ENCODE measurements around the gene ASIP. TPM values are rescaled to one million over a fixed set of nuclear protein-coding genes. Genes with fewer than 3 reads are reported as not detected.
A peak's percentile ranks its signal among the peaks of the same experiment; 100 is the strongest.

ASIP gene
- total and polyA plus RNA-seq, 2 of the 13 experiments (the other 11 are each of a cell fraction or from before 2014, with no cell fraction given): not detected

DNA sequence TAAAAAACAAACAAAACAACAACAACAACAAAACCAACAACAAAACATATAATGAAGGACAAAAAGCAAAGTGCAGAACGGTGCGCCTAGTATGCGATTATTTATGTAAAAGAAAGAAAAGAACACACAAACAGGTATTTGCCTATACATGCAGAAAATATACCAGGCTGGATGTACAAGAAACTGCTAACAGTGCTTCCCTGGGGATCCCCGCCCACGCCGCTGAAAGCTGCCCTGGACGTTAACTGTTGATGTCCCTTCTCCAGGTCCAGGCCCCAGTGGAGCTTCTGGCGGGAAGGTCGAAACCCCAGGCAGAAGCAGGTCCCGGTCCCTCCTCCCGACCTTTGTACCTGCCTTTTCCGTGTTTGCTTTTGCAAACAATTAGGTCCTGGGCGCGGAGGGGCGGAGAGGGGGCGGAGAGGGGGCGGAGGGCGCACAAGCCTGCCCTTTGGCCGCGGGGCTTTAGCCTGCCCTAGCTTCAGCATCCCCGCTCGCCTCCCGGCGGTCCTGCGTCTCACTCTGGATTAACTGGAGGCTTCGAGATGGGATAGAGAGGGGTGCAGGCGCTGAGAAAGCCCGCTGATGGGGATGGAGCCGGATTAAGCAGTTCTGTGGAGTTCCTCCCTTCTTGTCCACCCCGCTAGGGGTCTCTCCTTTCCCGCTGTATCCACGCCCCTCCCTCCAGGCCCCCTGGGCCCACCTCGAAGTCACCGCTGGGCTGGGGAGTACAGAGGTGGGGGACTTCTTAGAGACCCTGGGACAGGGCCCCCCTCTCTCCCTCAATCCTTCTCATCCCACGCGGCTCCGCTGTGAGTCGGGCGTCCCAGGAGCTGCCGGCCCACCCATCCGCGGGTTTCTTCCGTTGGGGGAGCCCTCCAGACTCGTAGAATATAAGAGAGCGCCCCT is 70.1 kb downstream of the ASIP start (continued):
- TF ChIP-seq ZNF329 (CRISPR knock-in tag; IDR thresholded peaks at IDR 0.05; ENCODE audit: low read depth) (0 out of 2 replicates have a peak, but pooled peaks have one; percentile 17), NCOA1 (CRISPR knock-in tag; IDR thresholded peaks at IDR 0.05) (no peak), IKZF4 (CRISPR knock-in tag; IDR thresholded peaks at IDR 0.05; ENCODE audit: borderline replicate concordance, low read depth, not compliant biosample characterization) (peak; percentile 19), IRX3 (CRISPR knock-in tag; IDR thresholded peaks at IDR 0.05; ENCODE audit: borderline replicate concordance, low read depth) (0 out of 2 replicates have a peak, but pooled peaks have one; percentile 26), SRF (IDR thresholded peaks at IDR 0.05; ENCODE audit: low read depth, low read length) (peak; percentile 37; the same call in 1 of the 2 replicates), TBX3 (IDR thresholded peaks at IDR 0.05; ENCODE audit: borderline replicate concordance) (peak; percentile 42; the same call in 1 of the 2 replicates), ZNF326 (CRISPR knock-in tag; IDR thresholded peaks at IDR 0.05; ENCODE audit: borderline replicate concordance) (no peak), ZNF569 (CRISPR knock-in tag; IDR thresholded peaks at IDR 0.05; ENCODE audit: borderline replicate concordance) (no peak), ZNF839 (CRISPR knock-in tag; IDR thresholded peaks at IDR 0.05; ENCODE audit: borderline replicate concordance) (no peak), CBFB (CRISPR knock-in tag; IDR thresholded peaks at IDR 0.05) (peak; percentile 69; the same call in 1 of the 2 replicates), TERF1 (CRISPR knock-in tag; IDR thresholded peaks at IDR 0.05) (no peak), NFATC3 (CRISPR knock-in tag; IDR thresholded peaks at IDR 0.05) (no peak), SMARCC2 (IDR thresholded peaks at IDR 0.05) (no peak), SATB2 (CRISPR knock-in tag; IDR thresholded peaks at IDR 0.05) (no peak), ZNF274 (CRISPR knock-in tag; IDR thresholded peaks at IDR 0.05) (peak; percentile 4; the same call in 1 of the 2 replicates), ZNF776 (CRISPR knock-in tag; IDR thresholded peaks at IDR 0.05) (0 out of 2 replicates have a peak, but pooled peaks have one; percentile 30), KDM6A (CRISPR knock-in tag; IDR thresholded peaks at IDR 0.05; ENCODE audit: low read depth) (peak; percentile 99), ZNF678 (CRISPR knock-in tag; IDR thresholded peaks at IDR 0.05) (0 out of 2 replicates have a peak, but pooled peaks have one; percentile 23), ZKSCAN5 (CRISPR knock-in tag; IDR thresholded peaks at IDR 0.05) (no peak)
- TF ChIP-seq, protein P1, sequence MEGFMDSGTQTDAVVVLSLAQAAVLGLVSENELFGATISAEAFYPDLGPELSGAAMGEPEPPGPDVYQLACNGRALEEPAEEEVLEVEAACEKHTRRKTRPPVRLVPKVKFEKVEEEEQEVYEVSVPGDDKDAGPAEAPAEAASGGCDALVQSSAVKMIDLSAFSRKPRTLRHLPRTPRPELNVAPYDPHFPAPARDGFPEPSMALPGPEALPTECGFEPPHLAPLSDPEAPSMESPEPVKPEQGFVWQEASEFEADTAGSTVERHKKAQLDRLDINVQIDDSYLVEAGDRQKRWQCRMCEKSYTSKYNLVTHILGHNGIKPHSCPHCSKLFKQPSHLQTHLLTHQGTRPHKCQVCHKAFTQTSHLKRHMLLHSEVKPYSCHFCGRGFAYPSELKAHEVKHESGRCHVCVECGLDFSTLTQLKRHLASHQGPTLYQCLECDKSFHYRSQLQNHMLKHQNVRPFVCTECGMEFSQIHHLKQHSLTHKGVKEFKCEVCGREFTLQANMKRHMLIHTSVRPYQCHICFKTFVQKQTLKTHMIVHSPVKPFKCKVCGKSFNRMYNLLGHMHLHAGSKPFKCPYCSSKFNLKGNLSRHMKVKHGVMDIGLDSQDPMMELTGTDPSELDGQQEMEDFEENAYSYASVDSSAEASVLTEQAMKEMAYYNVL (CRISPR knock-in tag; IDR thresholded peaks at IDR 0.05; ENCODE audit: borderline replicate concordance): peak; percentile 93
- TF ChIP-seq, protein P2, sequence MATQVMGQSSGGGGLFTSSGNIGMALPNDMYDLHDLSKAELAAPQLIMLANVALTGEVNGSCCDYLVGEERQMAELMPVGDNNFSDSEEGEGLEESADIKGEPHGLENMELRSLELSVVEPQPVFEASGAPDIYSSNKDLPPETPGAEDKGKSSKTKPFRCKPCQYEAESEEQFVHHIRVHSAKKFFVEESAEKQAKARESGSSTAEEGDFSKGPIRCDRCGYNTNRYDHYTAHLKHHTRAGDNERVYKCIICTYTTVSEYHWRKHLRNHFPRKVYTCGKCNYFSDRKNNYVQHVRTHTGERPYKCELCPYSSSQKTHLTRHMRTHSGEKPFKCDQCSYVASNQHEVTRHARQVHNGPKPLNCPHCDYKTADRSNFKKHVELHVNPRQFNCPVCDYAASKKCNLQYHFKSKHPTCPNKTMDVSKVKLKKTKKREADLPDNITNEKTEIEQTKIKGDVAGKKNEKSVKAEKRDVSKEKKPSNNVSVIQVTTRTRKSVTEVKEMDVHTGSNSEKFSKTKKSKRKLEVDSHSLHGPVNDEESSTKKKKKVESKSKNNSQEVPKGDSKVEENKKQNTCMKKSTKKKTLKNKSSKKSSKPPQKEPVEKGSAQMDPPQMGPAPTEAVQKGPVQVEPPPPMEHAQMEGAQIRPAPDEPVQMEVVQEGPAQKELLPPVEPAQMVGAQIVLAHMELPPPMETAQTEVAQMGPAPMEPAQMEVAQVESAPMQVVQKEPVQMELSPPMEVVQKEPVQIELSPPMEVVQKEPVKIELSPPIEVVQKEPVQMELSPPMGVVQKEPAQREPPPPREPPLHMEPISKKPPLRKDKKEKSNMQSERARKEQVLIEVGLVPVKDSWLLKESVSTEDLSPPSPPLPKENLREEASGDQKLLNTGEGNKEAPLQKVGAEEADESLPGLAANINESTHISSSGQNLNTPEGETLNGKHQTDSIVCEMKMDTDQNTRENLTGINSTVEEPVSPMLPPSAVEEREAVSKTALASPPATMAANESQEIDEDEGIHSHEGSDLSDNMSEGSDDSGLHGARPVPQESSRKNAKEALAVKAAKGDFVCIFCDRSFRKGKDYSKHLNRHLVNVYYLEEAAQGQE (IDR thresholded peaks at IDR 0.05; ENCODE audit: borderline replicate concordance in 1 of 2, low read depth in 1 of 2, low read length in 2 of 2): peak in 1 of 2 experiments; percentile 76; a peak in 2 of 4 replicates

Measured in HepG2 (cell line).